Neural progenitor cell (in vitro differentiated cells): ENCODE results near the gene VAV3.

Experiments
- CTCF ChIP-seq: fragments of 200-600 bp; sonication (generic); IDR thresholded peaks from 2 replicates; pipeline ENCODE4 v1.5.1; 2017; ENCODE audit warnings: antibody characterized with exemption, mild to moderate bottlenecking
- EZH2phosphoT487 ChIP-seq: fragments of 200-600 bp; sonication (generic); IDR thresholded peaks from 2 replicates; pipeline ENCODE4 v1.6.1; 2017; ENCODE audit warnings: antibody characterized with exemption

DNA sequence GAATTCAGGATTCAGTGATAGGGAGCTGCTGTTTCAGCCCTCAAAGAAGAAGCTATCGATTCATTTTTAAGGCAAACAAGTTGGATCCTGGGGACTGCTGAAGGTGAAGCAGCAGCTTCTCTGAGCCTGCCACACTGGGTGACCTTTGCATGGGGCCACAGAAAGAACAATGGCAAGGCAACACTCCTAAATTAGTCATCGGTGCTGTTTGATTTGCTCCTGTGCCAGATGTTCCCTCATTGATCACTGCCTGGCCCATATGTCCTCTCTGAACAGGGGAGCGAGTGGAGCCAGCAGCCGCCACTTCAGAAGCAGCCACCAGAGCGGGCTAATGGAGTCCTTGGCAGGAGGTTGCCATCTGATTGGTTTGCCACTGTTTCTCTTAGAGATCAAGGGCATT lies 432.7 kb downstream of the VAV3 start:
- no peak for TF ChIP-seq CTCF
- TF ChIP-seq EZH2phosphoT487: no peak
